GM19324 (cell line): ENCODE measurements around the gene GMCL1.
"Not testable (repeated sequence)": the region's sequence is repeated elsewhere in the genome, so short reads cannot be mapped to it uniquely, and the experiment has no call there.

Source experiments
- ATAC-seq: cut with Tn5 transposase; IDR thresholded peaks from one replicate; pipeline ENCODE4 v1.9.1; 2021; ENCODE audit warnings: mild to moderate bottlenecking, moderate library complexity; ENCODE audit not compliant: unreplicated experiment, low FRiP score

The GMCL1 gene

GRCh38 chr2:69805887-69806286, 23.6 kb upstream of the GMCL1 start:
- no peak for ATAC-seq

- no peak for ATAC-seq
Measured at GRCh38 chr2:69807821-69808540, 21.5 kb upstream of the GMCL1 start.

GRCh38 chr2:69810550-69810949, 18.9 kb upstream of the GMCL1 start:
- ATAC-seq, result no peak

- ATAC-seq, result no peak
Measured at GRCh38 chr2:69811018-69811417, 18.4 kb upstream of the GMCL1 start.

- no peak for ATAC-seq
Measured at GRCh38 chr2:69811591-69811990, 17.9 kb upstream of the GMCL1 start.

GRCh38 chr2:69815717-69816116, 13.7 kb upstream of the GMCL1 start:
- ATAC-seq, result no peak

- no peak for ATAC-seq
Measured at GRCh38 chr2:69816923-69817542, 12.4 kb upstream of the GMCL1 start.

GRCh38 chr2:69817729-69818501, 11.5 kb upstream of the GMCL1 start:
- no peak for ATAC-seq

- ATAC-seq, result no peak
Measured at GRCh38 chr2:69827796-69828540, 1.5 kb upstream of the GMCL1 start.

GRCh38 chr2:69828938-69829255, 563 bp upstream of the GMCL1 start:
- no peak for ATAC-seq

- ATAC-seq, result peak; percentile 21
Measured at GRCh38 chr2:69830045-69830905, 815 bp downstream of the GMCL1 start.

GRCh38 chr2:69830906-69831241, 1.4 kb downstream of the GMCL1 start:
- not testable (repeated sequence) for ATAC-seq

GRCh38 chr2:69831354-69831905, 2.0 kb downstream of the GMCL1 start:
- ATAC-seq, result no peak

GRCh38 chr2:69833752-69834151, 4.3 kb downstream of the GMCL1 start:
- no peak for ATAC-seq

- ATAC-seq, result no peak
Measured at GRCh38 chr2:69835666-69836065, 6.2 kb downstream of the GMCL1 start.

- ATAC-seq, result no peak
Measured at GRCh38 chr2:69836316-69836715, 6.9 kb downstream of the GMCL1 start.

- no peak for ATAC-seq
Measured at GRCh38 chr2:69837533-69837932, 8.1 kb downstream of the GMCL1 start.

- no peak for ATAC-seq
Measured at GRCh38 chr2:69843993-69844392, 14.5 kb downstream of the GMCL1 start.

GRCh38 chr2:69844560-69844959, 15.1 kb downstream of the GMCL1 start:
- no peak for ATAC-seq
